HFF-Myc (cell line): ENCODE data around the gene SAC3D1.

Experiments used
- DNase-seq: peaks from one replicate; pipeline ENCODE4 v3.0.0-alpha.2; 2011; ENCODE audit warnings: low read depth; ENCODE audit errors: extremely low read depth
- H3K4me3 ChIP-seq: replicated peaks from 2 replicates; pipeline ENCODE4 v1.5.1; 2011; ENCODE audit warnings: low read depth, mild to moderate bottlenecking, control low read depth, low read length
- TF ChIP-seq, protein P1 (sequence below): IDR thresholded peaks from 2 replicates; pipeline ENCODE4 v1.5.1; 2012; ENCODE audit warnings: mild to moderate bottlenecking, low read depth, low read length, control low read depth; ENCODE audit errors: missing control alignments

The SAC3D1 gene

GRCh38 chr11:65013888-65014725 is 26.9 kb upstream of the SAC3D1 start, which contains the start of gene ARL2:
TSS of gene ARL2 (plus strand) at chr11:65014160. CDS start at chr11:65014208, 48 bp downstream.
- peak; percentile 56 for DNase-seq
- TF ChIP-seq, protein P1, sequence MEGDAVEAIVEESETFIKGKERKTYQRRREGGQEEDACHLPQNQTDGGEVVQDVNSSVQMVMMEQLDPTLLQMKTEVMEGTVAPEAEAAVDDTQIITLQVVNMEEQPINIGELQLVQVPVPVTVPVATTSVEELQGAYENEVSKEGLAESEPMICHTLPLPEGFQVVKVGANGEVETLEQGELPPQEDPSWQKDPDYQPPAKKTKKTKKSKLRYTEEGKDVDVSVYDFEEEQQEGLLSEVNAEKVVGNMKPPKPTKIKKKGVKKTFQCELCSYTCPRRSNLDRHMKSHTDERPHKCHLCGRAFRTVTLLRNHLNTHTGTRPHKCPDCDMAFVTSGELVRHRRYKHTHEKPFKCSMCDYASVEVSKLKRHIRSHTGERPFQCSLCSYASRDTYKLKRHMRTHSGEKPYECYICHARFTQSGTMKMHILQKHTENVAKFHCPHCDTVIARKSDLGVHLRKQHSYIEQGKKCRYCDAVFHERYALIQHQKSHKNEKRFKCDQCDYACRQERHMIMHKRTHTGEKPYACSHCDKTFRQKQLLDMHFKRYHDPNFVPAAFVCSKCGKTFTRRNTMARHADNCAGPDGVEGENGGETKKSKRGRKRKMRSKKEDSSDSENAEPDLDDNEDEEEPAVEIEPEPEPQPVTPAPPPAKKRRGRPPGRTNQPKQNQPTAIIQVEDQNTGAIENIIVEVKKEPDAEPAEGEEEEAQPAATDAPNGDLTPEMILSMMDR: peak; percentile 76
- peak within 1 kb of the TSS; percentile 58 for H3K4me3 ChIP-seq

DNA sequence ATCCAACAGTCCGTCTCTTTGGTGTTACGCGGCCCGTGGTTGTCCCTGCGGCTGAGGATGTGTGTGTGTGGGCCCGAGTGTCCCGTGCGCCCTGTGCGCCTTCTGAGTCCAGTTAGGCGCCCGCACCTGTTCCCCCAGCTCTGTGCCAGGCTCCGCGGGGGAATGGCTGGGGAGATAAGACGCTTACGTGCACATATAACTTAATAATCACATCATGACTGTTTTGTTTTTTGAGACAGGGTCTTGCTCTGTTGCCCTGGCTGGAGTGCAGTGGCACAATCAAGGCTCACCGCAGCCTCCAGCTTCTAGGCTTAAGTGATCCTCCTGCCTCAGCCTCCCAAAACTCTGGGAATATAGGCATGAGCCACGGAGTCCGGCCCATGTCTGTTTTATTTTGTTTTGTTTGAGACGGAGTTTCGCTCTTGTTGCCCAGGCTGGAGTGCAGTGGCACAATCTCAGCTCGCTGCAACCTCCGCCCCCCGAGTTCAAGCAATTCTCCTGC is 26.2 kb upstream of the SAC3D1 start:
- TF ChIP-seq, protein P1: no peak
- DNase-seq: no peak
- peak overlapping the region; percentile 58 for H3K4me3 ChIP-seq

DNA sequence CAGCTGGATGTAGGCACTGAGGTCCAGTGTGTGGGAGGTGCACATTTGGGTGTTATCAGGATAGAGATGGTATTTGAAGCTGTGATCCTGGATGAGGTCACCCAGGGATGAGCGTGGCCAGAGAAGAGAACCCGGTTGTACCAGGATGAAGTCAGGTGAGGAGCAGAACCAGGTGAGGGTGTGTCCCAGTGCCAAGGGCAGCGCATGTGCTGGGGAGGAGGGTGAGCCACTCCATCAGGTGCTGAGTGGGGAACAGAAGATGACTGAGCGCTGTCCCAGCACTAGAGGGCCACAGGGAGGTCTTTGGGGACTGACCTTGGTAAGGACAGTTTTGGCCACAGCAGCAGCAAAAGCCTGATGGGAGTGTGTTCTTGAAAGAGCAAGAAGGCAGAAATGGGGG is 24.3 kb upstream of the SAC3D1 start:
- TF ChIP-seq, protein P1: no peak
- H3K4me3 ChIP-seq: no peak overlapping the region
- no peak for DNase-seq

DNA sequence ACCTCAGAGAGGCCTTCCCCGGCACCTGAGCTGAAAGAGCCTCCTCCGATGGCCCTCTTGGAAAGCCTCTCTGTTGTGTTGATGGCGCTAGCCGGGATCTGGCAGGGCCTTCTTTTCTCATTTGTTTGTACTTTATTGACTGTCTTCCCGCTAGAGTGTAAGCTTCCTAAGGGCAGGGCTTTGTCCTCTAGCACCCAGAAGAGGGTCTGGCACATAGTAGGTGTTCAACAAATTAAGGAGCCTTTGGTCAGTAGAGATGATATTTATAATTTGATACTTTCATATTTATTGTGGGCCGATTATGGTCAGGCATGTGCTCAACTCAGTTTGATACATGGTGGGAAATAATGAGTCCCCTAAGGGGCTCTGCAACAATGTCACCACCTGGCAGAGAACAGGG is 23.1 kb upstream of the SAC3D1 start:
- TF ChIP-seq, protein P1: no peak
- no peak for DNase-seq
- H3K4me3 ChIP-seq: no peak overlapping the region

DNA sequence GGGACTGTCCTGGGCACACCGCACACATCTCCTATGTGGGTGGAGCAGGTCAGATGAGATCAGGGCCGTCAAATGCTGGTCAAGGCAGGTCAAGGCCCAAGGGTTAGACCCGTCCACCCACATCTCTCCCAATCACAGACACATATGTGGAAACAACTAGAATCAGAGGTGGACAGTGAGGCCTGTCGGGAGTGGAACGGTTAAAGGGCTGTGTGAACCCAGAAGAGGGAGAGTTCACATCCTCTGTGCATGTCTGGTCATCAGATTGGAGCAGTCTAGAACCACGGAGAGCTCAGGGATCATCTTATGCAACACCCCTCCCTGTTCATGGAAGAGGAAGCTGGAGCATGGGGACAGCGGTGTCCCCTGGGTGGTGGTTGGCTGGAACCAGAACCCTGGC is 21.2 kb upstream of the SAC3D1 start:
- DNase-seq: no peak
- TF ChIP-seq, protein P1: no peak
- H3K4me3 ChIP-seq: no peak overlapping the region

- no peak for DNase-seq
- TF ChIP-seq, protein P1: no peak
Observed at GRCh38 chr11:65021003-65021402, 20.0 kb upstream of the SAC3D1 start.

More at GRCh38 chr11:65021003-65021402, 20.0 kb upstream of the SAC3D1 start:
- no peak overlapping the region for H3K4me3 ChIP-seq
